CD1c-positive myeloid dendritic cell (primary cell): ENCODE measurements around the gene BTBD6.
A peak's percentile ranks its signal among the peaks of the same experiment; 100 is the strongest.
"Not testable (repeated sequence)": the region's sequence is repeated elsewhere in the genome, so short reads cannot be mapped to it uniquely, and the experiment has no call there.

Experiments used
- DNase-seq: peaks from one replicate; pipeline ENCODE4 v3.0.0-alpha.2; 2016; ENCODE audit errors: extremely low spot score

Gene BTBD6

GRCh38 chr14:105294142-105294597, 45.8 kb downstream of the BTBD6 start:
- peak; percentile 37 for DNase-seq

GRCh38 chr14:105297311-105297710, 49.0 kb downstream of the BTBD6 start:
- DNase-seq: not testable (repeated sequence)

- no peak for DNase-seq
Measured at GRCh38 chr14:105299654-105300541, 51.6 kb downstream of the BTBD6 start.
